ENCODE results near the gene CNDP1. TPM values are rescaled to one million over a fixed set of nuclear protein-coding genes. Genes with fewer than 3 reads are reported as not detected.

CNDP1 gene
- polyA plus RNA-seq, 3 donors, result not detected

DNA sequence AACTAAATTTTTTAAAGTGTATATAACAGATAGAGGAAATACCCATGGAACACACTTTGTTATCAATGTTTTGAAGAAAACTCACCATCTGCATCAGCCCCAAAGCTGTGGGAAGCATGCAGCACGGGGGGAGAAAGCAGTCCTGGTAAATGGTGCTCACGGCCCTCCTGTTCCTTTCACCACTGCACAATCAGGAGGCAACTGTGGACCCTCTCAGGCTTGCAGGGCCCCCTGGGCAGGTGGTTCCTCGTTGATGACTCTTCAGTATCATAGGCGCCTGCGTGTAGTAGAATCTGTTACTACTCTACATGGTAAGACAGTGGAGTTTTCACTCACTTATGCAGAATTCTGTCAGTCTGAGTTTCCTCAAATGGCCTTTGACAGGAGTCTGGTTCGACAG is 4.9 kb upstream of the CNDP1 start:
- TF ChIP-seq, protein P1, sequence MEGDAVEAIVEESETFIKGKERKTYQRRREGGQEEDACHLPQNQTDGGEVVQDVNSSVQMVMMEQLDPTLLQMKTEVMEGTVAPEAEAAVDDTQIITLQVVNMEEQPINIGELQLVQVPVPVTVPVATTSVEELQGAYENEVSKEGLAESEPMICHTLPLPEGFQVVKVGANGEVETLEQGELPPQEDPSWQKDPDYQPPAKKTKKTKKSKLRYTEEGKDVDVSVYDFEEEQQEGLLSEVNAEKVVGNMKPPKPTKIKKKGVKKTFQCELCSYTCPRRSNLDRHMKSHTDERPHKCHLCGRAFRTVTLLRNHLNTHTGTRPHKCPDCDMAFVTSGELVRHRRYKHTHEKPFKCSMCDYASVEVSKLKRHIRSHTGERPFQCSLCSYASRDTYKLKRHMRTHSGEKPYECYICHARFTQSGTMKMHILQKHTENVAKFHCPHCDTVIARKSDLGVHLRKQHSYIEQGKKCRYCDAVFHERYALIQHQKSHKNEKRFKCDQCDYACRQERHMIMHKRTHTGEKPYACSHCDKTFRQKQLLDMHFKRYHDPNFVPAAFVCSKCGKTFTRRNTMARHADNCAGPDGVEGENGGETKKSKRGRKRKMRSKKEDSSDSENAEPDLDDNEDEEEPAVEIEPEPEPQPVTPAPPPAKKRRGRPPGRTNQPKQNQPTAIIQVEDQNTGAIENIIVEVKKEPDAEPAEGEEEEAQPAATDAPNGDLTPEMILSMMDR (IDR thresholded peaks at IDR 0.05), result no peak
- Histone ChIP-seq H4K20me1 (ENCODE audit: insufficient read depth, low read length) (no peaks in the 10 kb centered on the region), H3K4me1 (ENCODE audit: control insufficient read depth in 1 of 2, insufficient read depth in 2 of 2, low read length in 2 of 2) (peaks cover 3 to 4% of the 10 kb centered on the region in 2 donors), H3K27ac (ENCODE audit: low read depth in 1 of 2, low read length in 2 of 2) (no peak overlapping the region), H3K9me3 (replicated peaks in 1 of 2; ENCODE audit: control insufficient read depth in 1 of 2, insufficient read depth in 1 of 2, low read length in 2 of 2) (no peaks in the 10 kb centered on the region), H3K4me2 (replicated peaks; ENCODE audit: extremely low read depth, low read length, poor library complexity, severe bottlenecking) (no peak overlapping the region), H3K36me3 (replicated peaks in 1 of 2; ENCODE audit: control insufficient read depth in 1 of 2, insufficient read depth in 2 of 2, low read length in 2 of 2) (no peaks in the 10 kb centered on the region), H3K4me3 (replicated peaks in 1 of 3; ENCODE audit: low read depth in 2 of 3, low read length in 3 of 3) (no peak overlapping the region), H2AFZ (ENCODE audit: insufficient read depth, low read depth, low read length, poor library complexity, severe bottlenecking) (no peak overlapping the region), H3K27me3 (ENCODE audit: control insufficient read depth in 2 of 2, insufficient read depth in 2 of 2, low read length in 2 of 2) (no peaks in the 10 kb centered on the region), H3K79me2 (ENCODE audit: insufficient read depth, low read length) (no peaks in the 10 kb centered on the region), H3K9ac (ENCODE audit: insufficient read depth, low read length, poor library complexity, severe bottlenecking) (no peak overlapping the region)
- intact Hi-C loops (cut with micrococcal nuclease), result no loop called here
- Mint-ChIP-seq H3K36me3 (no peaks in the 10 kb centered on the region), H3K27ac (no peak overlapping the region), H3K27me3 (ENCODE audit: low read depth in 3 of 3) (peaks cover 0 to 2% (median 2%) of the 10 kb centered on the region in 3 donors), H3K4me3 (no peak overlapping the region), H3K4me1 (peaks cover 3% of the 10 kb centered on the region), H3K9me3 (no peaks in the 10 kb centered on the region)
- DNase-seq, result no peak
- WGBS (ENCODE audit: insufficient coverage), result 67% methylated on average over 1 of the region's 6 CpGs

DNA sequence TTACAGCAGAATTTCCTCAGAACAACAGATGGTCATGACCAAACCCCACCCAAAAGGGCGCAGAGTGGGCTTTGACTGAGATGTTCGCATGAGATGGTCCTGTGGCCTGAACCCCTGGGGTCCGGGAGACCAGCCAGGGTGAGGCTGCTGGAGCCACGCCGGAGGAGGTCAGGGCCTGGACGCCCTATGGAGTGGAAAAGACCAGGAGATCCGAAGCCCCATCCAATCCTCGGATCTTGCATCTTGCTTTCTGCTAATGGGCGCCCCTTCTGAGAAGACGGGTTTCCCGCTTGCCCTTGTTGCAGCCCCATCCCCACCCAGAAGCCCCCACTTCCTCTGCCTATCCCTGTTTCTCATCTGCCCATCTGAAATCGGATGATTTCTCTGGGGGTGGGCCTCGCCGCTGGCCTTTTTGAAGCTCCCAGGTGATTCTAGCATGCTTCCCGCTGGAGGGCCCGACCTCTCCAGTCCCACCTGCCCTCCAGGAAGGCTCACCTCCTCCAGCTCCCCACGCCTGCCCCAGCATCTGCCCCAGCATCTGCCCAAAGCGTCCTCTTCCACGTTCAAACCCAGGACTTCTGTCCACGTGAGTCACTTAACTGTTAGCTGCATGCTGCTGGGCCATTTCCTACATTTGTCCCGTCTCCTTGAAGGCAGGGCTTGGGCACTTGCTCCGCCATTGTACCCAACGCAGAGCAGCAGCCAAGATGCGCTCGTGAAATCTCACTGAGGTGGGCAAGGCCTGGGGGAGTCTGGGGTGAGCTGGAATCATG is 4.3 kb upstream of the CNDP1 start:
- Histone ChIP-seq H3K4me2 (replicated peaks; ENCODE audit: extremely low read depth, low read length, poor library complexity, severe bottlenecking) (no peak overlapping the region), H3K79me2 (ENCODE audit: insufficient read depth, low read length) (no peaks in the 10 kb centered on the region), H3K36me3 (replicated peaks in 1 of 2; ENCODE audit: control insufficient read depth in 1 of 2, insufficient read depth in 2 of 2, low read length in 2 of 2) (no peaks in the 10 kb centered on the region), H4K20me1 (ENCODE audit: insufficient read depth, low read length) (no peaks in the 10 kb centered on the region), H3K4me1 (ENCODE audit: control insufficient read depth in 1 of 2, insufficient read depth in 2 of 2, low read length in 2 of 2) (no peaks in the 10 kb centered on the region), H3K9me3 (replicated peaks in 1 of 2; ENCODE audit: control insufficient read depth in 1 of 2, insufficient read depth in 1 of 2, low read length in 2 of 2) (no peaks in the 10 kb centered on the region), H2AFZ (ENCODE audit: insufficient read depth, low read depth, low read length, poor library complexity, severe bottlenecking) (no peak overlapping the region), H3K27ac (ENCODE audit: low read depth in 1 of 2, low read length in 2 of 2) (no peak overlapping the region), H3K27me3 (ENCODE audit: control insufficient read depth in 2 of 2, insufficient read depth in 2 of 2, low read length in 2 of 2) (no peaks in the 10 kb centered on the region), H3K9ac (ENCODE audit: insufficient read depth, low read length, poor library complexity, severe bottlenecking) (no peak overlapping the region), H3K4me3 (replicated peaks in 1 of 3; ENCODE audit: low read depth in 2 of 3, low read length in 3 of 3) (no peak overlapping the region)
- intact Hi-C loops (cut with micrococcal nuclease), result no loop called here
- Mint-ChIP-seq H3K4me1 (no peaks in the 10 kb centered on the region), H3K27me3 (ENCODE audit: low read depth in 3 of 3) (peaks cover 0 to 2% (median 2%) of the 10 kb centered on the region in 3 donors), H3K27ac (no peak overlapping the region), H3K36me3 (no peaks in the 10 kb centered on the region), H3K9me3 (no peaks in the 10 kb centered on the region), H3K4me3 (no peak overlapping the region)
- DNase-seq, result no peak
- WGBS (ENCODE audit: insufficient coverage), result 92% methylated on average over 24 of the region's 25 CpGs
- TF ChIP-seq, protein P1 (IDR thresholded peaks at IDR 0.05), result no peak
